8988T (cell line): ENCODE results near the gene OR11H6.
"Not testable (repeated sequence)": the region's sequence is repeated elsewhere in the genome, so short reads cannot be mapped to it uniquely, and the experiment has no call there.

Source experiments
- DNase-seq: peaks from one replicate; pipeline ENCODE4 v3.0.0; 2011

OR11H6 gene

DNA sequence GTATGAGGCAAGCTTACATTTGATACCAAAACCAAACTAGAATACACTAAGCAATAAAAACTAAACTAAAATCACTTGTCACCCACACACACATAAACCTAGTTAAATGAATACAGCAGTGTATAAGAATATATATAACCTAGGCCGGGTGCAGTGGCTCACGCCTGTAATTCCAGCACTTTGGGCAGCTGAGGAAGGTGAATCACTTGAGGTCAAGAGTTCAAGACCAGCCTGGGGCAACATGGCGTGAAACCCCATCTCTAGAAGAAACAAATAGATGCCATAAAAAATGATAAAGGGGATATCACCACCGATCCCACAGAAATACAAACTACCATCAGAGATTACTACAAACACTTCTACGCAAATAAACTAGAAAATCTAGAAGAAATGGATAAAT is 40.9 kb downstream of the OR11H6 start:
- not testable (repeated sequence) for DNase-seq

DNA sequence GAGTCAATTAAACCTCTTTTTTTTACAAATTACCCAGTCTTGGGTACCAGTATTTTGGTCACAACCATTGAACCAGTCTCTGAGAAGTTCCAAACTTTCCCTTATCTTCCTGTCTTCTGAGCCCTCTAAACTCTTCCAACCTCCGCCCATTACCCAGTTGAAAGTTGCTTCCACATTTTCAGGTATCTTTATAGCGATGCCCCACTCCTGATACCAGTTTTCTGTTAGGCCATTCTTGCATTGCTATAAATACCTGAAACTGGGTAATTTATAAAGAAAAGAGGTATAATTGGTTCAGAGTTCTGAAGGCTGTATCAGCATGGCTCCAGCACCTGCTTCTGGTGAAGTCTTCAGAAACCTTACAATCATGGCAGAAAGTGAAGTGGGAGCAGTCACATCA is 50.6 kb downstream of the OR11H6 start:
- DNase-seq = no peak
